Neutrophil (primary cell): ENCODE data around the gene TBL1XR1.

Experiments
- H3K27ac ChIP-seq: fragments of 200-600 bp; sonication (generic); 2 replicates; pipeline ENCODE4 v1.5.1; 2016; ENCODE audit warnings: mild to moderate bottlenecking, moderate library complexity
- H3K27me3 ChIP-seq: fragments of 200-600 bp; sonication (generic); 2 replicates; pipeline ENCODE4 v1.6.0; 2016; ENCODE audit warnings: mild to moderate bottlenecking
- H3K36me3 ChIP-seq: fragments of 200-600 bp; sonication (generic); 2 replicates; pipeline ENCODE4 v1.5.1; 2017
- H3K4me1 ChIP-seq, 2 experiments: fragments of 200-600 bp in 1 of 2; sonication (generic) in 1 of 2; 1 replicate in 1 of 2; 2 replicates in 1 of 2; pipeline versions ENCODE4 v1.5.1 to v1.6.1; 2013 to 2016; ENCODE audit warnings: low read depth in 1 of 2, low read length in 1 of 2, mild to moderate bottlenecking in 1 of 2, moderate library complexity in 1 of 2; ENCODE audit not compliant: control insufficient read depth in 1 of 2, insufficient read depth in 1 of 2
- H3K4me3 ChIP-seq, 2 experiments: fragments of 200-600 bp in 1 of 2; sonication (generic) in 1 of 2; 1 replicate in 1 of 2; 2 replicates in 1 of 2; pipeline ENCODE4 v1.5.1; 2013 to 2016; ENCODE audit warnings: low read depth in 1 of 2, low read length in 1 of 2, mild to moderate bottlenecking in 1 of 2, moderate library complexity in 1 of 2
- H3K9me3 ChIP-seq: fragments of 200-600 bp; sonication (generic); 2 replicates; pipeline ENCODE4 v1.5.1; 2016
- CTCF ChIP-seq: fragments of 200-600 bp; sonication (generic); IDR thresholded peaks from 2 replicates; pipeline ENCODE4 v1.5.1; 2016; ENCODE audit warnings: antibody characterized with exemption

The TBL1XR1 gene

GRCh38 chr3:177224414-177224813 lies 27.1 kb upstream of the TBL1XR1 start:
- Histone ChIP-seq H3K4me3 (no peak overlapping the region), H3K4me1 (peaks cover 21 to 23% of the 10 kb centered on the region in 2 experiments), H3K27me3 (no peaks in the 10 kb centered on the region), H3K9me3 (no peaks in the 10 kb centered on the region), H3K36me3 (no peaks in the 10 kb centered on the region), H3K27ac (no peak overlapping the region)
- TF ChIP-seq CTCF, result no peak

GRCh38 chr3:177221744-177222143 lies 24.5 kb upstream of the TBL1XR1 start:
- peak overlapping the region; percentile 78 for H3K27ac ChIP-seq
- H3K27me3 ChIP-seq, result no peaks in the 10 kb centered on the region
- H3K36me3 ChIP-seq, result no peaks in the 10 kb centered on the region
- no peak for TF ChIP-seq CTCF
- H3K9me3 ChIP-seq, result no peaks in the 10 kb centered on the region
- no peak overlapping the region for H3K4me3 ChIP-seq
- peaks cover 21 to 23% of the 10 kb centered on the region in 2 experiments for H3K4me1 ChIP-seq

DNA sequence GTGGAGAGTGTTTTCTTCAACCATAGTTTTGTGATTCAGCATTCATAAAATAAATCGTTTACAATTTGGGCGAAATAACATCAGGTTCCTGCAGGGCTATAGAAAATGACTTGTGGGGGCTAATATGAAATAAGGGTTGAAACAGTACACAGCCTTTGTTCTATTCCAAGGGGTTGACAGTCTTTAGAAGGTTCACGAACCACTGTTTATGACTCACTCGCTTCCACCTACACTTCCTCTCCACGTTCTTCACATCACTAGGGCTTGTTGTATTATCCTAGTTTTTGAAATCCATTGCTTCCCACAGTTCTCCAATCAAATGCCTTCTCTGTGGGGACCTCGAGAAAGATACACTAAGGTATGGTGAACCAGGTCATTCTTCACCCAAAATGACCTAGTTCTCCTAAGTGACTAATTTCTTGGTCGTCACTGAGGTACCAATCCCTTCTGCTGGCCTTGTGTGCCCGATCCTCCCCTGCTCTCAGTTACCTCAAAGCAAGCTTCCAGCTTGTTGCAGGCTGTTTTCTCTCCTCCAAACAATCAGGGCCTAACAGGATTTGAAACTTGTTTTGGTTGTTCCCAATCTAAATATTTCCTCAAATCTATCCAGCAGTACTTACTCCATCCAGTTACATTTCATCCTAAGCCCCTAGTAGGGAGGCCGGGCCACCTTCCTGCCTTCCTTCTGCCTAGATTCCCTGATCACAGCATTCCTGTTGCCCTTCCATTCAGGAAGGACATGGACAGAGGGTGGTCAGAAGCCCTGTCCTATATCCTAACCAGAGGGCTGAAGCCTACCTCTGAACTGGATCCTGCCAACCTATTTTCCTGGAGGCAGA lies 23.1 kb upstream of the TBL1XR1 start:
- no peak for TF ChIP-seq CTCF
- Histone ChIP-seq H3K27ac (peak overlapping the region; percentile 78), H3K4me1 (peaks cover 21 to 23% of the 10 kb centered on the region in 2 experiments), H3K36me3 (no peaks in the 10 kb centered on the region), H3K27me3 (no peaks in the 10 kb centered on the region), H3K9me3 (no peaks in the 10 kb centered on the region), H3K4me3 (no peak overlapping the region)

DNA sequence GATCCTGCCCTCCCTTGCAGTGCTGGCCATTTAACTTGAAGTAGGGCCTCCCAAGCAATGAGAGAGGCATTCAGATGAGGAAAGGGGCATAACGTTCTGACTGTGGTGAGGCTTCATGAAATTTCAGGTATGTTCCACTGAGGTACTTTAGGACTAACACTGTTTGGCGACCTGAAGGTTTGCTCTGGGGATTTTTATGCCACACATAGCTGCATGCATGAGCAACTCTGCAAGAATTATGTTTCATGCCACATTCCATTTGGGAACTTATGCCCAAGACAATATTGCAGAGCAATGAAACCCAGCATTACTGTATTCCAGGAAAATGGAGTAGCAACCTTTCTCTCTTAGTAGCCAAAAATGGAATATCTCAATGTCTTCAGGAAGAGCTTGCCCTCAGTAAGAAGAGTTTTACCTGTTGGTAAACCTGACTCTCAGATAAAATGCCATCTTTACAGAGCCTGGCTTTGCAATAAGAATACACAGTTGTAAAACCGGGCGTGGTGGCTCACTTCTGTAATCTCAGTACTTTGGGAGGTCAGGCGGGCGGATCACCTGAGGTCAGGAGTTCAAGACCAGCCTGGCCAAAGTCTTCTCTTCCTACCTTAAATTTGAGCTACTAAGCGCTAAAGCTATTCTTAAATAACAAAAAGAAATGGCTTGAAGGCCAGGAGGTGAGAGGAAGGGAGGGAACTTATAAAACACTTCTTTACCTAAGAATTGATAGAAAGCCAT lies 16.7 kb upstream of the TBL1XR1 start:
- TF ChIP-seq CTCF, result no peak
- Histone ChIP-seq H3K27ac (no peak overlapping the region), H3K4me1 (no peaks in the 10 kb centered on the region), H3K4me3 (no peak overlapping the region), H3K27me3 (no peaks in the 10 kb centered on the region), H3K9me3 (no peaks in the 10 kb centered on the region), H3K36me3 (no peaks in the 10 kb centered on the region)

GRCh38 chr3:177212756-177213155 lies 15.5 kb upstream of the TBL1XR1 start:
- Histone ChIP-seq H3K9me3 (no peaks in the 10 kb centered on the region), H3K36me3 (no peaks in the 10 kb centered on the region), H3K27me3 (no peaks in the 10 kb centered on the region), H3K4me1 (no peaks in the 10 kb centered on the region), H3K4me3 (no peak overlapping the region), H3K27ac (no peak overlapping the region)
- no peak for TF ChIP-seq CTCF
